ENCODE results near the gene USP28.
"Not testable (repeated sequence)": the region's sequence is repeated elsewhere in the genome, so short reads cannot be mapped to it uniquely, and the experiment has no call there.

The USP28 gene, protein sequence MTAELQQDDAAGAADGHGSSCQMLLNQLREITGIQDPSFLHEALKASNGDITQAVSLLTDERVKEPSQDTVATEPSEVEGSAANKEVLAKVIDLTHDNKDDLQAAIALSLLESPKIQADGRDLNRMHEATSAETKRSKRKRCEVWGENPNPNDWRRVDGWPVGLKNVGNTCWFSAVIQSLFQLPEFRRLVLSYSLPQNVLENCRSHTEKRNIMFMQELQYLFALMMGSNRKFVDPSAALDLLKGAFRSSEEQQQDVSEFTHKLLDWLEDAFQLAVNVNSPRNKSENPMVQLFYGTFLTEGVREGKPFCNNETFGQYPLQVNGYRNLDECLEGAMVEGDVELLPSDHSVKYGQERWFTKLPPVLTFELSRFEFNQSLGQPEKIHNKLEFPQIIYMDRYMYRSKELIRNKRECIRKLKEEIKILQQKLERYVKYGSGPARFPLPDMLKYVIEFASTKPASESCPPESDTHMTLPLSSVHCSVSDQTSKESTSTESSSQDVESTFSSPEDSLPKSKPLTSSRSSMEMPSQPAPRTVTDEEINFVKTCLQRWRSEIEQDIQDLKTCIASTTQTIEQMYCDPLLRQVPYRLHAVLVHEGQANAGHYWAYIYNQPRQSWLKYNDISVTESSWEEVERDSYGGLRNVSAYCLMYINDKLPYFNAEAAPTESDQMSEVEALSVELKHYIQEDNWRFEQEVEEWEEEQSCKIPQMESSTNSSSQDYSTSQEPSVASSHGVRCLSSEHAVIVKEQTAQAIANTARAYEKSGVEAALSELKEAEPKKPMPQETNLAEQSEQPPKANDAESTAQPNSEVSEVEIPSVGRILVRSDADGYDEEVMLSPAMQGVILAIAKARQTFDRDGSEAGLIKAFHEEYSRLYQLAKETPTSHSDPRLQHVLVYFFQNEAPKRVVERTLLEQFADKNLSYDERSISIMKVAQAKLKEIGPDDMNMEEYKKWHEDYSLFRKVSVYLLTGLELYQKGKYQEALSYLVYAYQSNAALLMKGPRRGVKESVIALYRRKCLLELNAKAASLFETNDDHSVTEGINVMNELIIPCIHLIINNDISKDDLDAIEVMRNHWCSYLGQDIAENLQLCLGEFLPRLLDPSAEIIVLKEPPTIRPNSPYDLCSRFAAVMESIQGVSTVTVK

DNA sequence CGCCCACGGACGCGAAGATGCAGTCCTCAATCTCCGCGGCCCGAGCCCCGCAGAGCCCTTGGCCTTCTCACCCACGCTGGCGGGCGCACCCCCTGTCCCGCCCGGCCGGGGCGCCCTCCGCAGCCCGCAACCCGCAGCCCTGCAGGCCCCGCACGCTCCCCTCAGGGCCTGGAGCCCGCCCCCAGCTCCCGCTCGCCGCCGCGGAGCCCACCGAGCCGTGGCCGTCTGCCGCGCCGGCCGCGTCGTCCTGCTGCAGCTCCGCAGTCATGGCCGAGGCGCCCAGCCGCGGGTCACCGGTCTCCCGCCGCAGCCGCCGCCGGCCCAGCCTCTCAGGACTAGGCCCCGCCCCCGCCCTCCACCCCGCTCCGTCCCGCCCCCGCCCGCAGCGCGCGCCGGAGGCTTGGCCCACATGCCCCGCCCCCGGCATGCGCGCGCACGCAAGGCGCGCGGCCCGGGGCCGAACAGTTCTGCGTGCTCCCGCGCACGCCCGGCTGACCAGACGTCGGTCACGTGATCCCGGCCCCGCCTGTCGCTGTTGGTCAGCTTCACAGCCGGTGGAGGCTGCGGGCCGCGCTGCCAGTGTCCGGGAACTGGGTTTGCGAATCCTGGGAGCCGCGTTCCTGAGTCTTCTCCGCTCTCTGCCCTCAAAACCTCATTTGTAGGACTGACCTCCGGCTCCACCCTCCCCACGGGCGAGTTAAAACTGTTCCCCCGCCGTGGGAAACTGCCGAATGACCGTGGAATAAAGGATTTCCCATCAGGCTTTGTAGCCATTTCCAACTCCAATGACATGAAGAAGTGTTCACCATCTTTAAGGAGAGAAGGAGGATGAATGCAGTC is at the start of gene USP28:
USP28 (minus strand) TSS at position 339 of the 840 bp plus-strand sequence; CDS start at position 268, 71 bp downstream.
- DNase-seq (ENCODE audit: low spot score) = peak; percentile 98

DNA sequence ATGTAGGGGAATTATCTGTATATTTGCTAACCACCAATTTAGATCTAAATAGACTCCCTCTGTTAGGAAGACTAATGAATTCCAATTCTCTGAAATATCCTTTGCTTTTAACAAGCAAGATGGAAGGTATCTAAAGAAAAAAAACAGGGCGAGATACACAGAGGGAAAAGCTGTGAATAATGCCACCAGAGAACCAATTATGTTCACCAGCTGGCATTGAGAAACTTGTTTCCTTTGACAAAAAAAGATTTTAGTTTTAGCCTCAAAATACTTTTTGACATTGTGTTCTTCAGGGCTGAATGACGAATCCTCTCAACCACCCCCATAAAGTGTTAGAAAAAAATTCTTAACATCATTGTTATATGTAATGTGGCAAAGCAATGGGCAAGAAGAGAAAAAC is 48.2 kb upstream of the USP28 start:
- no peak for DNase-seq (ENCODE audit: low spot score)

DNA sequence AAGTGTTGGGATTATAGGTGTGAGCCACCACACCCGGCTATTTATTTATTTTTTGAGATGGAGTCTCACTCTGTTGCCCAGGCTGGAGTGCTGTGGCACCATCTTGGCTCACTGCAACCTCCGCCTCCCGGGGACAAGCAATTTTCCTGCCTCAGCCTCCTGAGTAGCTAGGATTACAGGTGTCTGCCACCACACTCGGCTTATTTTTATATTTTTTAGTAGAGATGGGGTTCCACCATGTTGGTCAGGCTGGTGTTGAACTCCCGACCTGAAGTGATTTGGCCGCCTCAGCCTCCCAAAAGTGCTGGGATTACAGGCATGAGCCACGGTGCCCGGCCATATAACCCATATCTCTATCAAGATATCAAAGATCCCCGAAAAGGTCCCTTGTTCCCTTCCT is 36.1 kb upstream of the USP28 start:
- not testable (repeated sequence) for DNase-seq (ENCODE audit: low spot score)

DNA sequence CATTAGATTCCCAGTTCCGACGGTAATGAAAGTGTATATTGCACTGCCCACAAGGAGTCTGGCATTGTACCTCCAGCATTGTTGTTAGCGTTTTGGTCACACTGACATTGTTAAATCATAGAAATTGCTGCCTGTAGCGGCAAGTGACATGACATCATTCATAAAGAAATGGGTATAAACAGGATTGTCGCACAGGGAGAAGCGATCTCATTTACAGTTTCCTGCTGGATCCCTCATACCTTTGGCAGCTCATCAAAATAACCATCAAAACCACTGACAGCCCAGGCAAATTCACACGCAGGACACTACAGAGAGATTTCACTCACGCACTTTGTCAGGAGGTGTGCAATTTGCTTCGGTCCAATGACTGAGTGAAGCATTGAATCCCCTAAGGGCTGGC is 32.7 kb upstream of the USP28 start:
- no peak for DNase-seq (ENCODE audit: low spot score)

DNA sequence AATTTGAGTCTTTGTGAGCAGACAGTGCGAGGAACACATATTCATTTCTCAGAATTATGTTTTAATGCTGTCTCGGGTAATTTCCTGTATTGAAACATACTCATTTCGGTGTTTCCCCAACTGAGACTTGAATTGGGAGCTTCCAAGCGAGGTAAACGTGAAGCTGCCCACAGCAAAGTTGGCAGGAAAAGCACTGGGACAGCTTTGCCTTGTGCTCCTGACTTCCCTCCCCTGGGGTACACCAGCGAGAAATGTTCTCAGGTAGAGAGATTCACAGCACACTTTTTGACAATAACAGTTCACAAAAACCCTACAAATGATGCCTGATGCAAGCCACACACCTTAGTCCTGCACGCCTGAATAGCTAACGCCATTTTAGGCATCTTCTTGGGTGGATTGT is 32.3 kb upstream of the USP28 start:
- no peak for DNase-seq (ENCODE audit: low spot score)

DNA sequence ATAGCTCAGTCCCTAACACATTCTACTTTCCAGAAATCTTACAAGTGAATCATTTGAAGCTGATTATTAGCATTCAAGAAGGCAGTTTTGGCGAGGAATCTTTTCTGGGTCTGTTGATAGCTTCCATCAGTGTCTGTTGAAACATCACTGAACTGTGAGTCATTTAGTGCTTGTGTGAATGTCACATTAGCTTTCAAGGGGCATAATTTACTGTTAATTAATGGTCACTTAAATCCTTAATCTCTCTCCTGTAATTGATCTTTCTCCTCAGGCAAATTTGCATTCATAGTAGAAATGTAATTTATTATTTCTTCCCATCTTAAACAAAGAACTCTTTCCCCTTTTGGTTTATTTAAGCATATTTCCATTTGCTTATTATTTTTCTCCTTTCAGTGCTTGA is 31.8 kb upstream of the USP28 start:
- DNase-seq (ENCODE audit: low spot score) = no peak

DNA sequence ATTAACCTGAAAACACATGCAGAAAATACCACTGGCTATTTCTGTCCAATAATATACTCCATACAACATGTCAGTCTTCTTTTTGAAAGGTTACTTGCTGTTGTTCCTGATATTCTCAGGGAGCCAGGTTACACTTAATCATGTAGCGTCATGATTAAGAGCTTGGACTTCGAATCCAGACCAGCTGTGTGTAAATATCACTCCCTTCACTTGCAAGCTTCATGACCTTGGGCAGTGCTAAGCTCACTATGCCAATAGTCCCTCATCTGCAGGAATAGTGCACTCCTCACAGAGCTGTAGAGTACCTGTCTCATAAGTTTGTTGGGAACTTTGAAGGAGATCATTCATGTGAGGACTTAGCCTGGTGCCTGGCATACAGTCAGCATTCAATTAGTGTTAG is 31.1 kb upstream of the USP28 start:
- DNase-seq (ENCODE audit: low spot score) = no peak

DNA sequence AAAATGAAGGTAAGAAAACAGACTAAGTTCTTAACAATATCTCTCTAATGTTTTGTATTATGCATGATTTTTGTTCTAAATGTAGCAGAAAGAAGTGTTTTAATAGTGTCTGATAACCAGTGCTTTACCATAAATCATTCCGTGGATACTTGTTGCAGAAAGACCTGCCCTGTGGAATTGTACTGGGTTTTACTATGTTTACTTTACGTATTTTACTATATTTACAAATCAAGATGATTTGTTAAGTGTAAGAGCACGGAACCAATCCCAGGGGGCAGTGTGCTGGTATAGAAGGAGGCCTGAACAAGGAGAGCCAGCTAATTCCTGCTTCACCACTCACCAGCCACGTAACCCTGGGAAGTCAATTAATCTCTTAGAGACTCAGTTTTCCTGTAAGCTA is 30.7 kb upstream of the USP28 start:
- DNase-seq (ENCODE audit: low spot score) = no peak

DNA sequence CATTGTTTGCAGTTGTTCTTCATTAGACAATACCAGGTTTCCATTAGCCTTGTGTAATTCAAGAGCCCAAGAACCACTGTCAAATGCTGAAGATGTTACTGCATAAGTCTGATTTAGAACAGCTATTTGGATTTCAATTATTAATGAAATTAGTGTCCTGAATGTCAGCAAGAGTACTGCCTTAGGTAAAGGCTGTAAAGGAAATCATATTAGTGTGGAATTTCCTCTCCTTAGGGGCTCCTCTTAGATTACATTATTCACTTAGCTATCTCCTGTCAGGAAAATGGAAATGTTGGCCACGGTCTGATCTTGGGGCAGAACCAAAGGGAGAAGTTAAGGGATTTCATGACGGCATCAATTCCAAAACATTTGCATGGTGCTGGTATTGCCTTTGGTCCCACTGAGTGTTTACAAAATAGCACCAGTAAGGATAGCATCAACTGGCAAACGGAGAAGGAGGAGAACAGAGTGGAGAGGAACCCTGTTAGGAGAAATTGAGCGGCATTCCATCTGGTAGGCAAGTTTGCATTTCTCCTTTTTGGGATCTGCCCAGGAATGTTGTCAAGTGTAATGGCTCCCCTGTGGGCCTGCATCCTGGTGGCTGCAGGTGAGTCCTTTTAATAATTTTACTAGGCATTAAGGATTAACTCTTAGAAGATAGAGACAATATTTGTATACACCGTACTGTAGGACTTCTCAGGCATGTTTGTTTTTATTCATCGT is 29.2 kb upstream of the USP28 start, which contains the start of gene HTR3B:
HTR3B (plus strand) TSS at position 418 of the 723 bp plus-strand sequence; CDS start at position 556, 138 bp downstream.
- no peak for DNase-seq (ENCODE audit: low spot score)

DNA sequence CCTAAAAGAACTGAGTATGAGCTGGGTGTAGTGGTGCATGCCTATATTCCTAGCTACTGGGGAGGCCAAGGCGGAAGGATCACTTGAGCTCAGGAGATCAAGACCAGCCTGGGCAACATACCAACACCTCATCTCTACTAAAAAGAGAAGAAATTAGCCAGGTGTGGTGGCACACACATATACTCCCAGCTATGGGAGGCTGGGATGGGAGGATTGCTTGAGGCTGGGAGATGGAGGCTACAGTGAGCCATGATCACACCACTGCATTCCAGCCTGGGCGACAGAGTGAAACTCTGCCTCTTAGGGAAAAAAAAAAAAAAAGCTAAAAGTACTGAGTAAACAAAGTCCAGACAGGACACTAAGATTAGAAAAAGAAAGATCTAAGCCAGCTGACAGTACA is 25.8 kb upstream of the USP28 start:
- DNase-seq (ENCODE audit: low spot score) = no peak

DNA sequence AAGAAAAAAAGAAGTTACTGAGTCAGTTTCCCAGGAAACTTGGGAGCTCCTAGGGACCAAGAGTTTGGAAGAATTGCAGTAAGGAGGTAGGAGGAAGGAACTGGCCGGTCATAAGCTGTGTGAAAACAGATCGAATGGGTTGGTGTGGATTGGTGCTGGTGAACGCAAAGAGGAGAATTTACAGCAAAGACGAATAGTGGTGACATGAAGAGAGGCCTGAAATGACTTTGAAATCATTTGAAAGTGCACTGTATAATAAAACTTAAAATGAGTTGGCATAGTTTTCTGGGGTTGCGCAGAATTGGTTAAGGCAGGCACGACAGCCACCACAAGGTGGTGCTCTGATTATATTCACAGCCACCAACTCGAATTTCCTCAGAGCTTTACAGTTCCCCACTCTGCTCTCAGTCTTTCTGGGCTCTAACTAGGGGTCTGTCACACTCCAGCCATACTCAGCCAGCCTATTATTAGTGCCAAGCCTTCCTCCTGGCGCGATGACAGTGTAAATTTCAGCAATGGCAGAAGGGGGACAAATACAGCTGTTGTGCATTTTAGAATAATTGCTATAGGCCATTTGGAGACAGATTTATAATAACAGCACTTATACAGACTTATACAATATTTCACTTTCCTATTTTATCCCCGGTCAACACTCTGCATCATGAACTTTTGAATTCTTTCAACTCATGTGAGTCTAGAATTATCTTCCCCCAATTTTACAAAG is 20.9 kb upstream of the USP28 start:
- DNase-seq (ENCODE audit: low spot score) = no peak

DNA sequence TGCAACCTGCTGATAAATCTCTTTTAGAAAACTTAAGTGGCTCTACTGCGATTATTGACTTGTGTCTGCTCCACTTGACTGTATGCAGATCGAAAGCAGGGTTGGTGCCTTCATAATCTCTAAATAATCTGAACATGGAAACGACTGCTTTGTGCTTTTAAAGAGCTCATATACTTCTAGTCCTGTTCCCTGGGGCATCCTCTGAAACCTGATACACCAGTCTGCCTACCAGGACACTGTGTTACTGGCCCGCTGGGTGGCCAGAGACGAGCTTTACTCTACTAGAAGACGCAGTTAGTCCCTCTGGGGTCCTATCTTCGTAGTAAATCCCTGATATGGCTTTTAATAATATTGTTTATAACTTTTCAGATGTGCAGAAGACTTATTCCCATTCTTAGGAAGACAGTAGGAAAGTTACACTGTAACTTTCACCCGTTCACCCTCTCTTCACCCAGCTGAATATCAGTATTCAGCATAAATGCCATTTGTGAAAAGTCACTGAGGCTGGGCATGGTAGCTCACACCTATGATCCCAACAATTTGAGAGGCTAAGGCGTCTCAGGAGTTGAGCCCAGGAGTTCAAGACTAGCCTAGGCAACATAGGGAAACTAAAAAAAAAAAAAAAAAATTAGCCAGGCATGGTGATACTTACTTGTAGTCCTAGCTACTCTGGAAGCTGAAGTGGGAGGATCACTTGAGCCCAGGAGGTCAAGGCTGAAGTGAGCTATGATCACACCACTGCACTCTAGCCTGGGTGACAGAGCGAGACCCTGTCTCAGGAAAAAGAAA is 20.2 kb upstream of the USP28 start:
- DNase-seq (ENCODE audit: low spot score) = no peak

DNA sequence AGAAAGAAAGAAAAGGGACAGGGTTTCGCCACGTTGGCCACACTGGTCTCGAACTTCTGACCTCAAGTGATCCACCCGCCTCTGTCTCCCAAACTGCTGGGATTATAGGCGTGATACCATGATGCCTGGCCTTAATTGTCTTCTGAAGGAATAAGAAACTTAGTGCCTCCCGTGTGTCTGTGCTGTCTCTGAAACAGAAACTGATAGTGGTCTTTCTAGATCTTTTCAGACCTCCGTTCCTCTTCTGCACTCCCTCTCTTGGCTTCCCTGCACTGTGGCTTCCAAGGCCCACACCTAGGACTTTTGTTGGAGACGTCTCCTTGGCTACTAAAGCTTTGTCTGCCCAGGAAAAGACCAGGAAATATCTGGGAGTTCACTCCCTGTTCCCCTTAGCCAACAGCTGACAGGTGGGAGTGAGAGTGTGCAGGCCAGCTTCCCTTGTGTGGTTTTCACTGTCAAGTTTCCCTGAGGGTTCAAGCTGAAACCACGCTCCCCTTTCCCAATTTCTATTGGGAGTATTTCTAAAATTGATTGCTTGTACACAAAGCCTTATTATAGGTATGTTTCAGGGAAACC is 19.1 kb upstream of the USP28 start:
- DNase-seq (ENCODE audit: low spot score) = no peak

DNA sequence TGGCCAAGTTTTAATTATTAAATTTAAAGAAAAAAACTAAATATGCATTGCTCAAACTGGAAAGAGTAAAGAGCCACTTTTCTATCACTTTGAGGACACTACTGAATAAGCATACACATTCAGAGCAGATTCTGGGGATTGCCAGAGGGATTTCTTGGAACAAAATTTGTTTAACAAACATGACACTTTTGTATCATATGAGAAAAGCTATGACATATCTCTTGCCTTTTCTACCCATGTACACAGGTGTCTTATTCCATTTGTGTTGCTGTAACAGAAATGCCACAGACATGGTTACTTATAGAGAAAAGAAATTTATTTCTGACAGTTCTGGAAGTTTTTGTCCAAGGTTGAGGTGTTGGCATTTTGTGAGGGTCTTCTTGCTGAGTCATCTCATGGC is 13.5 kb upstream of the USP28 start:
- DNase-seq (ENCODE audit: low spot score) = no peak

DNA sequence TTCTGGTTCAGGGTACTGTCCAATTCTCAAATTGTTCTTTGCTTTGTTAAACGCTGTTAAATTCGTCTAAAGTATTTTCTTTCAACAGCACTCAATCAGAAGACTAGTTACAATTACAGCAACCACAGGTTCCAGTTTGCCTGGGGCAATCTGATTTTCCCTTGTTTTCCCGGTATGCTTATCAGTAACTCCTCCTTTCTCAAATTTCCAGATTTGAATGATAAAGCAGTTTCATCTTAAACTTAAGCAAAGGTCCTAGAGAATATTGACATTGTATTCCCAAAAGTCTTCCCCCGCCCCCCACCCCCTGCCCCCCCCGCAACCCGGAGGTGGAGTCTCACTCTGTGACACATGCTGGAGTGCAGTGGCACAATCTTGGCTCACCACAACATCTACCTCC is 10.5 kb upstream of the USP28 start:
- no peak for DNase-seq (ENCODE audit: low spot score)

DNA sequence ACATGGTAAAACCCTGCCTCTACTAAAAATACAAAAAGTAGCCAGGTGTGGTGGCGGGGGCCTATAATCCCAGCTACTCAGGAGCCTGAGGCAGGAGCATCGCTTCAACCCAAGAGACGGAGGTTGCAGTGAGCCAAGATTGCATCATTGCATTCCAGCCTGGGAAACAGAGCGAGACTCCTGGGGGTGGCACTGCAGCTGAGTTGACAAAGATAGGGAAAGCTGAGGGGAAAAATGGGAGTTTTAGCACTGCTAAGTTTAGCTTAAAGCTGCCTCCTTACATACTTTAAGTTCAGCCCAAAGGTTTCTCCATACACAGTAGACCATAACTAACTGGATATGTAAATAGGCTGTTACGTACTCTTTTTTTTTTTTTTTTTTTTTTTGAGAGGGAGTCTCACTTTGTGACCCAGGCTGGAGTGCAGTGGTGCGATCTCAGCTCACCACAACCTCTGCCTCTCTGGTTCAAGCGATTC is 9.0 kb upstream of the USP28 start:
- no peak for DNase-seq (ENCODE audit: low spot score)

DNA sequence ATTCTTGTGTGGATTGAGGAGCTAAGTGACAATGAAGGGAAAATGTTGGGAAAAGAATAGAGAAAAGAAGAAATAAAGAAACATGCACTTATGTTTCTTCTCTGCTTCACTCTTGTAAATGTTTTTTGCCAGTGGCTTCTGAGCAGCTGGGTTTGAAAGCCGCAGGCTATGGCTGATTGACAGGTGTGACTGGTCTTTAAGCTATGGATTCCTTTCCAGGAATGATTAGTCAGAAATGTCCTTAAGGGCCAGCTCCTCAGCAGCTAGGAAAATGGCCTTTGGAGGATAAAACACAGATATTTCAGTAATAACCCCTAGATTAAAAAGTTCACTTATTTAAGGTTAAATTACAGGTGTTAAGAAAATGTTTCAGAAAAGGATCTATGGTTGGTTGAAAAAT is 6.5 kb upstream of the USP28 start:
- no peak for DNase-seq (ENCODE audit: low spot score)

DNA sequence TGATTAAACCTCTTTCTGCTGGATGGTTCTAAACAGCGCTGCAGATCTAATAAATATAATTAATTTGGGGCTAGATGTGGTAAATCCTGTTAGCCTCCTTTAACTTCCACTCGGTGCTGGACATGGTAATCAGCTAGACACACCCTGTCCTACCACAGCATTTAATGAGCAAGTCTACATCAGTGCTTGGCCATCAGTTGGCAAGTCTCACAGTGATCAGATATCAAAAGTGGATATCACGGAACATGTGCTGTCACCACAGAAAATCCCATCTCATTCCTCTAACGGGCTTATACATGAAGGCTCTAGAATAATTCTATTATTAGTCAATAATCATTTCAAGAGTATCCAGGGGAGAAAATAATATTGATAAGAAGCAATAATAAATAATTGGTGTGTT is 5.6 kb upstream of the USP28 start:
- DNase-seq (ENCODE audit: low spot score) = no peak

DNA sequence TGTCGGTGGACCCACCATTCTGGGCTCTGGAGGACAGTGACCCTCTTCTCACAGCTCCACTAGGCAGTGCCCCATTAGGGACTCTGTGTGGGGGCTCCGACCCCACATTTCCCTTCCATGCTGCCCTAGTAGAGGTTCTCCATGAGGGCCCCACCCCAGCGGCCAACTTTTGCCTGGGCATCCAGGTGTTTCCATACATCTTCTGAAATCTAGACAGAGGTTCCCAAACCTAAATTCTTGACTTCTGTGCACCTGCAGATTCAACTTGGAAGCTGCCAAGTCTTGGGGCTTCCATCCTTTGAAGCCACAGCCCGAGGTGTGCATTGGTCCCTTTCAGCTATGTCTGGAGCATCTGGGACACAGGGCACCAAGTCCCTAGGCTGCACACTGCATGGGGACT is 4.1 kb upstream of the USP28 start:
- DNase-seq (ENCODE audit: low spot score) = not testable (repeated sequence)
